Measurements from ENCODE around the gene USP7. TPM values are rescaled to one million over a fixed set of nuclear protein-coding genes. Genes with fewer than 3 reads are reported as not detected.

USP7 gene
- total and polyA plus RNA-seq, 10 of the 15 experiments (the other 5 are each of a cell fraction or from before 2014, with no cell fraction given), result 16.2 to 133 (median 60.5) TPM

DNA sequence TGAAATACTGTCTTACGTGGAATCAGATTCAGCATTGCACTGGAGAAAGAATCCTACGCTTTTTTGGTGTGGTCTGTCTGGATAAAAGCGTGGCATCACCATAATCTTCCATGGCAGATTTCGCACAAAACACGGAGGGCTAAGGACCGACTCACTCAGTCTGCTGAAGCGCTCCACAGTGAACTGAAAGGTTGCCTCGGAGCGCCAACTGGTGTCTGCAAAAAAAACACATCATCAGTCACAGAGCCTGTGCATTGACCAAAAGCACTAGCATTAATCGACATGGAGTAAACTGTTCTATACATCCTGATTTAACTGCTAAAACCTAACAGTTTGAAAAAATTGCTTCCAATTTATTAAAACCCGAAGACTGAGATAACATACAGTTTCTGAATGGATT is 40.5 kb downstream of the USP7 start:
- Histone ChIP-seq H2AFZ (ENCODE audit: control insufficient read depth, low read depth, low read length) (no peak overlapping the region), H3K9me3 (replicated peaks; ENCODE audit: control insufficient read depth, insufficient read depth, low read length) (no peaks in the 10 kb centered on the region; the same call in 2 of the 3 replicates), H3K27ac (ENCODE audit: control insufficient read depth, insufficient read depth) (no peak overlapping the region), H3K36me3 (ENCODE audit: control insufficient read depth in 2 of 2, insufficient read depth in 2 of 2, low read length in 1 of 2) (peaks cover 32 to 54% of the 10 kb centered on the region in 2 experiments), H4K20me1 (ENCODE audit: control insufficient read depth, insufficient read depth) (peaks cover 19% of the 10 kb centered on the region), H3K27me3 (replicated peaks in 1 of 2; ENCODE audit: control insufficient read depth in 2 of 2, insufficient read depth in 2 of 2, low read length in 1 of 2) (no peaks in the 10 kb centered on the region), H3K4me3 (no peak overlapping the region), H3K4me1 (ENCODE audit: control insufficient read depth, insufficient read depth, low read length) (peaks cover 30% of the 10 kb centered on the region), H3K9ac (ENCODE audit: control insufficient read depth, insufficient read depth, low read length) (no peak overlapping the region), H3K79me2 (ENCODE audit: control insufficient read depth, insufficient read depth, low read length) (peaks cover 47% of the 10 kb centered on the region), H3K4me2 (ENCODE audit: control insufficient read depth, insufficient read depth) (no peak overlapping the region)
- in situ Hi-C loops (cut with MboI) (no loop called here), intact Hi-C loops (cut with micrococcal nuclease; ENCODE audit: unreplicated experiment) (no loop called here)
- ChIA-PET RAD21 (ENCODE audit: unreplicated experiment) (interaction anchor here (1.1 kb wide), 1 partner anchor 11 kb away, joined by 3 read pairs; no protein-coding TSS in a partner anchor), POLR2A (no interaction called here), SMC1A (ENCODE audit: uncharacterized antibody, unreplicated experiment) (interaction anchor here (0.6 kb wide), 1 partner anchor 31 kb away, joined by 3 read pairs; no protein-coding TSS in a partner anchor), CTCF (interaction anchor here (0.7 to 1.4 kb wide), 3 partner anchors 13 to 31 kb away, joined by 3 read pairs; no protein-coding TSS in a partner anchor)
- DNase-seq (ENCODE audit: low read depth, low spot score) (no peak), FAIRE-seq (no peak), ATAC-seq (no peak)
- BruUV-seq (replicated peaks), result no TSS peak
- WGBS (ENCODE audit: insufficient coverage, insufficient replicate concordance, low lambda C conversion rate, missing lambda C conversion rate), result 87% methylated on average over 11 of the region's 11 CpGs
- TF ChIP-seq EED (IDR thresholded peaks at IDR 0.05; ENCODE audit: low read depth) (no peak), IKZF2 (IDR thresholded peaks at IDR 0.05) (no peak), TAF1 (IDR thresholded peaks at IDR 0.05; ENCODE audit: borderline replicate concordance, low read depth, low read length) (no peak), POU2F2 (IDR thresholded peaks at IDR 0.05; ENCODE audit: borderline replicate concordance, low read depth, low read length) (no peak), IRF4 (IDR thresholded peaks at IDR 0.05; ENCODE audit: low read depth, low read length) (no peak), SMAD5 (IDR thresholded peaks at IDR 0.05; ENCODE audit: low read depth) (no peak), TARDBP (IDR thresholded peaks at IDR 0.05; ENCODE audit: borderline replicate concordance) (no peak), SIN3A (IDR thresholded peaks at IDR 0.05; ENCODE audit: low read depth, low read length) (no peak), WRNIP1 (IDR thresholded peaks at IDR 0.05; ENCODE audit: borderline replicate concordance, low read depth, low read length) (no peak), GABPA (IDR thresholded peaks at IDR 0.05; ENCODE audit: low read depth) (no peak), SMARCA5 (IDR thresholded peaks at IDR 0.05) (no peak), GATAD2B (conservative IDR thresholded peaks at IDR 0.05; ENCODE audit: low read depth) (no peak)
- TF ChIP-seq, protein P1, sequence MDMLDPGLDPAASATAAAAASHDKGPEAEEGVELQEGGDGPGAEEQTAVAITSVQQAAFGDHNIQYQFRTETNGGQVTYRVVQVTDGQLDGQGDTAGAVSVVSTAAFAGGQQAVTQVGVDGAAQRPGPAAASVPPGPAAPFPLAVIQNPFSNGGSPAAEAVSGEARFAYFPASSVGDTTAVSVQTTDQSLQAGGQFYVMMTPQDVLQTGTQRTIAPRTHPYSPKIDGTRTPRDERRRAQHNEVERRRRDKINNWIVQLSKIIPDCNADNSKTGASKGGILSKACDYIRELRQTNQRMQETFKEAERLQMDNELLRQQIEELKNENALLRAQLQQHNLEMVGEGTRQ (IDR thresholded peaks at IDR 0.05; ENCODE audit: borderline replicate concordance, low read depth, low read length), result no peak
- TF ChIP-seq, protein P2, sequence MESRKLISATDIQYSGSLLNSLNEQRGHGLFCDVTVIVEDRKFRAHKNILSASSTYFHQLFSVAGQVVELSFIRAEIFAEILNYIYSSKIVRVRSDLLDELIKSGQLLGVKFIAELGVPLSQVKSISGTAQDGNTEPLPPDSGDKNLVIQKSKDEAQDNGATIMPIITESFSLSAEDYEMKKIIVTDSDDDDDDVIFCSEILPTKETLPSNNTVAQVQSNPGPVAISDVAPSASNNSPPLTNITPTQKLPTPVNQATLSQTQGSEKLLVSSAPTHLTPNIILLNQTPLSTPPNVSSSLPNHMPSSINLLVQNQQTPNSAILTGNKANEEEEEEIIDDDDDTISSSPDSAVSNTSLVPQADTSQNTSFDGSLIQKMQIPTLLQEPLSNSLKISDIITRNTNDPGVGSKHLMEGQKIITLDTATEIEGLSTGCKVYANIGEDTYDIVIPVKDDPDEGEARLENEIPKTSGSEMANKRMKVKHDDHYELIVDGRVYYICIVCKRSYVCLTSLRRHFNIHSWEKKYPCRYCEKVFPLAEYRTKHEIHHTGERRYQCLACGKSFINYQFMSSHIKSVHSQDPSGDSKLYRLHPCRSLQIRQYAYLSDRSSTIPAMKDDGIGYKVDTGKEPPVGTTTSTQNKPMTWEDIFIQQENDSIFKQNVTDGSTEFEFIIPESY (IDR thresholded peaks at IDR 0.05), result no peak

All from GM12878 (cell line).